CMK (cell line): ENCODE results near the gene GRAMD2B.
"Not testable (repeated sequence)": the region's sequence is repeated elsewhere in the genome, so short reads cannot be mapped to it uniquely, and the experiment has no call there.

Experiments
- DNase-seq: peaks from one replicate; pipeline ENCODE4 v3.0.0-alpha.2; 2010; ENCODE audit warnings: low read depth

Gene GRAMD2B

GRCh38 chr5:126410623-126411022 lies 12.6 kb upstream of the GRAMD2B start:
- DNase-seq: no peak

GRCh38 chr5:126413856-126414255 lies 9.4 kb upstream of the GRAMD2B start:
- DNase-seq: no peak

GRCh38 chr5:126414874-126415502 lies 8.2 kb upstream of the GRAMD2B start:
- DNase-seq: no peak

GRCh38 chr5:126415789-126416188 lies 7.4 kb upstream of the GRAMD2B start:
- no peak for DNase-seq

GRCh38 chr5:126416266-126416925 lies 6.8 kb upstream of the GRAMD2B start:
- no peak for DNase-seq

GRCh38 chr5:126417178-126417577 lies 6.0 kb upstream of the GRAMD2B start:
- DNase-seq: no peak

- no peak for DNase-seq
Measured at GRCh38 chr5:126419102-126419501, 4.1 kb upstream of the GRAMD2B start.

GRCh38 chr5:126428421-126428820 lies 5.2 kb downstream of the GRAMD2B start:
- DNase-seq: no peak

GRCh38 chr5:126430631-126431030 lies 7.4 kb downstream of the GRAMD2B start:
- DNase-seq: no peak

- no peak for DNase-seq
Measured at GRCh38 chr5:126433701-126434100, 10.5 kb downstream of the GRAMD2B start.

- DNase-seq: no peak
Measured at GRCh38 chr5:126435261-126435660, 12.1 kb downstream of the GRAMD2B start.

- no peak for DNase-seq
Measured at GRCh38 chr5:126435714-126436113, 12.5 kb downstream of the GRAMD2B start.

- no peak for DNase-seq
Measured at GRCh38 chr5:126437721-126438120, 14.5 kb downstream of the GRAMD2B start.

- no peak for DNase-seq
Measured at GRCh38 chr5:126438267-126438666, 15.1 kb downstream of the GRAMD2B start.

- no peak for DNase-seq
Measured at GRCh38 chr5:126438868-126439267, 15.7 kb downstream of the GRAMD2B start.

GRCh38 chr5:126439724-126440123 lies 16.5 kb downstream of the GRAMD2B start:
- DNase-seq: not testable (repeated sequence)

GRCh38 chr5:126441230-126441629 lies 18.0 kb downstream of the GRAMD2B start:
- DNase-seq: no peak

- DNase-seq: no peak
Measured at GRCh38 chr5:126443374-126443851, 20.2 kb downstream of the GRAMD2B start.

GRCh38 chr5:126444137-126444536 lies 20.9 kb downstream of the GRAMD2B start:
- no peak for DNase-seq

- DNase-seq: no peak
Measured at GRCh38 chr5:126445502-126446174, 22.4 kb downstream of the GRAMD2B start.

- no peak for DNase-seq
Measured at GRCh38 chr5:126446498-126447224, 23.5 kb downstream of the GRAMD2B start.

GRCh38 chr5:126448720-126449119 lies 25.5 kb downstream of the GRAMD2B start:
- DNase-seq: no peak
